A673 (cell line): Measurements from ENCODE around the gene ATG4B. TPM values are rescaled to one million over a fixed set of nuclear protein-coding genes. Genes with fewer than 3 reads are reported as not detected.
A peak's percentile ranks its signal among the peaks of the same experiment; 100 is the strongest.

ENCODE experiments used
- BruUV-seq: library from RNA; stranded (reverse); fragments of 400-500 nt; replicated peaks from 2 replicates; lab custom pipeline; 2021; lab: Mats Ljungman, UMichigan
- CTCF ChIA-PET: fragments of 300-600 bp; sonication (Branson Sonifier 250); formaldehyde crosslinking; loops from one replicate; lab custom pipeline; 2022; ENCODE audit warnings: antibody characterized with exemption; lab: Charles Lee
- POLR2A ChIA-PET: fragments of 300-600 bp; sonication (Branson Sonifier 250); formaldehyde crosslinking; loops from one replicate; lab custom pipeline; 2022; ENCODE audit warnings: antibody characterized with exemption; ENCODE audit not compliant: low non-redundant PET; lab: Charles Lee
- DNase-seq: peaks from one replicate; pipeline ENCODE4 v3.0.0-alpha.2; 2015; ENCODE audit warnings: low spot score
- H3K27ac ChIP-seq: fragments of 200-600 bp; sonication (generic); 2 replicates; pipeline ENCODE4 v1.5.1; 2016; ENCODE audit warnings: mixed run types, low read depth, mild to moderate bottlenecking, mixed read lengths, antibody characterized with exemption, low read length; ENCODE audit not compliant: poor library complexity, severe bottlenecking
- H3K27me3 ChIP-seq: fragments of 200-600 bp; sonication (generic); replicated peaks from 2 replicates; pipeline ENCODE4 v1.6.1; 2017; ENCODE audit warnings: mixed run types, low read depth, mild to moderate bottlenecking, mixed read lengths, antibody characterized with exemption, low read length; ENCODE audit not compliant: insufficient read depth, poor library complexity
- H3K36me3 ChIP-seq: fragments of 200-600 bp; sonication (generic); 2 replicates; pipeline ENCODE4 v1.6.1; 2016; ENCODE audit warnings: mixed run types, mild to moderate bottlenecking, mixed read lengths, antibody characterized with exemption, low read length; ENCODE audit not compliant: insufficient read depth, poor library complexity, severe bottlenecking
- H3K4me1 ChIP-seq: fragments of 200-600 bp; sonication (generic); 2 replicates; pipeline ENCODE4 v1.6.1; 2017; ENCODE audit warnings: mixed run types, mild to moderate bottlenecking, mixed read lengths, antibody characterized with exemption, low read length; ENCODE audit not compliant: insufficient read depth, poor library complexity, severe bottlenecking
- H3K4me3 ChIP-seq: fragments of 200-600 bp; sonication (generic); 2 replicates; pipeline ENCODE4 v1.5.1; 2016; ENCODE audit warnings: low read depth, mixed run types, mild to moderate bottlenecking, mixed read lengths, low read length; ENCODE audit not compliant: poor library complexity, severe bottlenecking
- H3K9me3 ChIP-seq: fragments of 200-600 bp; sonication (generic); 2 replicates; pipeline ENCODE4 v1.6.1; 2016; ENCODE audit warnings: mixed run types, low read depth, mild to moderate bottlenecking, mixed read lengths, antibody characterized with exemption, low read length; ENCODE audit not compliant: poor library complexity, severe bottlenecking
- EZH2 ChIP-seq: fragments of 200-600 bp; sonication (generic); IDR thresholded peaks from 2 replicates; pipeline ENCODE4 v1.6.1; 2017; ENCODE audit warnings: borderline replicate concordance, low read depth, mild to moderate bottlenecking, mixed read lengths, antibody characterized with exemption, low read length; ENCODE audit not compliant: poor library complexity, severe bottlenecking
- intact Hi-C: fragments of 100-400 bp; cut with micrococcal nuclease; formaldehyde crosslinking; loops from one replicate; pipeline ENCODE4 v1.10.0; 2022; ENCODE audit not compliant: unreplicated experiment
- total RNA-seq: library from RNA; stranded (reverse); gene quantifications from 2 replicates; pipeline ENCODE4 v1.2.3, GENCODE V29; 2021
- TF ChIP-seq, protein P1 (sequence below): fragments of 300-800, 200-600 bp; sonication (generic); conservative IDR thresholded peaks from 2 replicates; pipeline ENCODE4 v1.5.1; 2017; ENCODE audit warnings: low read depth, mild to moderate bottlenecking, antibody characterized with exemption, low read length, moderate library complexity, mixed read lengths

Gene ATG4B
- total RNA-seq, 1 experiment from 2014 or later = 102 TPM

DNA sequence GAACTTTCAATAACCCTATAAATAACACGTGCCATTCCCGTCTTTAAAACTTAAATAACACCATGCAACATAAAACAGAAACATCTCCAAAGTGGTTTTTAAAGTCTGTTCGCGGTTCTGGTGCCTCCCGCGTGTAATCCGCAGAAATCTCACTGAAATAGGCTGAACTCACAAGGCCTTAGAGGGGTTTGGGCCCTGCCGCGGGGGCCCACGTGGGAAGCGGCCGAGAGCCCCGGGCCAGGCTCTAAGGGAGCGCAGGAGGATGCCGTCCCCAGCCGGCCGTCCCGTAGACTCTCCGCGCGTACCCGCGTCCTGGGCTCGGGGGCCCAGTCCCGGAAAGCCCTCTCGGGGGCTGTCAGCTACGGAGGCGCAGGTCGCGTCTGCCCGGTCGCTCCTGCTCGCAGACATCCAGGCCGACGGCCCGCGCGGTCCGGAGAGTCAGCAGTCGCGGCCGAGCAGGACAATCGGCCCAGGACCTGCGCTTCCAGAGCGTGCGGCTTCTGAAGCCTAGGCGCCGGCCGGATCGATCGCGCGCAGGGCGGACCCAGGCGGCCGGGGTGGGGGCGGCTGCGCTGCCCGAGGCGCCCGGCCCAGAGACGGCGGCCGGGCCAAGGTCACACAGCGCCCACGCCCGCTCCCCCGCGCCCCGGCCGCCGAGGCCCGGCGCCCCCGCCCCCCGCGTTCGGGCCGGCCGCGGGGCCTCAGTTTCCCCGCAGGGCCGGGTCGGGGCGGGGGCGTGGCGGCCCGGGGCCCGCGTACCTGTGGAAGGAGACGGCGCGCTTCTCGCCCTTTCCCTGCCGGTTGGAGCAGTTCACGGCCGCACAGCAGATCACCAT is 1.1 kb upstream of the ATG4B start:
- H3K27ac ChIP-seq = peak overlapping the region; percentile 99
- TF ChIP-seq, protein P1, sequence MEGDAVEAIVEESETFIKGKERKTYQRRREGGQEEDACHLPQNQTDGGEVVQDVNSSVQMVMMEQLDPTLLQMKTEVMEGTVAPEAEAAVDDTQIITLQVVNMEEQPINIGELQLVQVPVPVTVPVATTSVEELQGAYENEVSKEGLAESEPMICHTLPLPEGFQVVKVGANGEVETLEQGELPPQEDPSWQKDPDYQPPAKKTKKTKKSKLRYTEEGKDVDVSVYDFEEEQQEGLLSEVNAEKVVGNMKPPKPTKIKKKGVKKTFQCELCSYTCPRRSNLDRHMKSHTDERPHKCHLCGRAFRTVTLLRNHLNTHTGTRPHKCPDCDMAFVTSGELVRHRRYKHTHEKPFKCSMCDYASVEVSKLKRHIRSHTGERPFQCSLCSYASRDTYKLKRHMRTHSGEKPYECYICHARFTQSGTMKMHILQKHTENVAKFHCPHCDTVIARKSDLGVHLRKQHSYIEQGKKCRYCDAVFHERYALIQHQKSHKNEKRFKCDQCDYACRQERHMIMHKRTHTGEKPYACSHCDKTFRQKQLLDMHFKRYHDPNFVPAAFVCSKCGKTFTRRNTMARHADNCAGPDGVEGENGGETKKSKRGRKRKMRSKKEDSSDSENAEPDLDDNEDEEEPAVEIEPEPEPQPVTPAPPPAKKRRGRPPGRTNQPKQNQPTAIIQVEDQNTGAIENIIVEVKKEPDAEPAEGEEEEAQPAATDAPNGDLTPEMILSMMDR = no peak
- no peak for TF ChIP-seq EZH2

DNA sequence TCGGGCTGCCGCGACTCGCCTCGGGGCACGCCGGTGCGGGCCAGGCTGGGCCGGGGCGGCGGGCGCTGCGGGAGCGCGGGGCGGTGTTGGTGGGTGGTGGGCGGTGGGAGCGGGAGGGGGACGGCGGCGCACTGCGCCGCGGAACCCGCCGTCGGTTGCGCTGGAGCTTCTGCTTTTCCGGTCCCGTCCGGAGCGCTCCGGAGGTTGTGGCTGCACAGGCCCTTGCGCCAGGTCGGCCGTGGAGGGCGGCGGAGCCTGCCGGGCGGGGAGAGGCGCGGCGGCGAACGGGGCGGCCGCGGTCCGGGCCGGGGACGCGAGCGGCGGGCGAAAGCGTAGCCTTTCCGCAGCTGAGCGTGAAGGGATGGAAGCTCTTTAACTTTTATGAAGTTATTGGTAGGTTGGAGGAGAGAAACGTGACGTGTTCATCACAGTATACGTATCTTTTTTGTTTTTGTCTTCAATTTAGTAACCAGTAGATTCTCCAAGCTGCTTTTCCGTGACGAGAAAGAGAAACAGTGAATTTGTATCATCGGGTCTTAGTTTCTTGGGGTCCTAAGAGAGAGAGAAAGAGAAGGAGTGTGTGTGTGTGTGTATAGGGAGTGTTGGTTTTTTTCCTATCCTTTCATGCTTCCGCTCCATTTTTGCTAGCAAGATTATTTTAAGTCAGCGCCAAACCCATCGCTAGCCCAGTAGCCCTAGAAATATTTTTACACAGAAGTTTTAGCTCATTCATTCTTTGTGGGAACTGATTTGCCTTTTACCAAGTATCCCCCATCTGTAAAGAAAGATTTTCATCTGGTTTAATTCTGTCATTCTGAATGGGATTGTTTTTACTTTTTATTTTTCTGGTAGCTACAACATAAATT is 535 bp downstream of the ATG4B start:
- DNase-seq = peak; percentile 20
- TSS peak; percentile 52 for BruUV-seq
- Histone ChIP-seq H3K4me3 (peak overlapping the region; percentile 96), H3K9me3 (no peaks in the 10 kb centered on the region), H3K27me3 (no peaks in the 10 kb centered on the region), H3K36me3 (peaks cover 25% of the 10 kb centered on the region), H3K27ac (peak overlapping the region; percentile 99), H3K4me1 (peaks cover 5% of the 10 kb centered on the region)
- ChIA-PET POLR2A (no interaction called here), CTCF (interaction anchor here (1.0 kb wide), 1 partner anchor 22 kb away, joined by 3 read pairs; no protein-coding TSS in a partner anchor)
- intact Hi-C loops = no loop called here
- TF ChIP-seq, protein P1 = no peak
- TF ChIP-seq EZH2 = no peak

More for the DNA sequence above, 1.1 kb upstream of the ATG4B start:
- Histone ChIP-seq H3K4me3 (peak overlapping the region; percentile 96), H3K27me3 (no peaks in the 10 kb centered on the region), H3K9me3 (no peaks in the 10 kb centered on the region), H3K4me1 (peaks cover 5% of the 10 kb centered on the region), H3K36me3 (peaks cover 41% of the 10 kb centered on the region)
- ChIA-PET CTCF (interaction anchor here (0.7 kb wide), 1 partner anchor 653 kb away, joined by 5 read pairs; no protein-coding TSS in a partner anchor), POLR2A (interaction anchor here (0.6 kb wide), 1 partner anchor 10 kb away, joined by 3 read pairs; no protein-coding TSS in a partner anchor)
- peak; percentile 51 for DNase-seq
- no TSS peak for BruUV-seq
- intact Hi-C loops = no loop called here

DNA sequence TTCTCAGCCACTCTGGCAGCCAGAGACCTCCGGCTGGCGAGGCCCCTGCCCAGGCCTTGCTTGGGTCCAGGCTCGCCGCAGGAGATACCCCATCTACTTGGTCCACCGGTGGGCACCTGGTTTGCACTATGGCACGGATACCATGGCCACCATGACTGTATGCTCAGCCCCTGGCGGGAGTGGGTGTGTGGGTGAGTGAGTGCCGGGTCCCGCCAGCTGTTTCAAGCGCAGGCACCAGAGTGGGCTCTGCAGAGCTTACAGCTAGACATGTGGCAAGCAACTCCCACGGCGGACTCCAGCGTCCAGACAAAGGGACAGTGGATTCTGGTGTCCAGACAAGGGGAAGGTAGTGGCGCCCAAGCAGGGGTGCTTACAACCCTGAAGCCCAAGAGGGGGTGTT is 1.4 kb downstream of the ATG4B start:
- CTCF ChIA-PET = no interaction called here

More for the DNA sequence above, 1.4 kb downstream of the ATG4B start:
- POLR2A ChIA-PET = no interaction called here
- H3K4me1 ChIP-seq = peaks cover 5% of the 10 kb centered on the region
- H3K4me3 ChIP-seq = peak overlapping the region; percentile 96
- H3K9me3 ChIP-seq = no peaks in the 10 kb centered on the region
- no peak for DNase-seq
- no TSS peak for BruUV-seq
- TF ChIP-seq EZH2 = no peak
- TF ChIP-seq, protein P1 = no peak
- no peak overlapping the region for H3K27ac ChIP-seq
- H3K27me3 ChIP-seq = no peaks in the 10 kb centered on the region
- peaks cover 16% of the 10 kb centered on the region for H3K36me3 ChIP-seq
- intact Hi-C loops = no loop called here
